Trophoblast cell (in vitro differentiated cells and primary cell): ENCODE data around the gene NDST1.

Experiments used
- DNase-seq, 2 donors: peaks; one replicate each; pipeline ENCODE4 v3.0.0-alpha.2; 2016
- H2AFZ ChIP-seq: 2 replicates; pipeline ENCODE4 v1.6.1; 2013; ENCODE audit warnings: low read length, moderate library complexity, mild to moderate bottlenecking; ENCODE audit not compliant: insufficient read depth, poor library complexity
- H2AK5ac ChIP-seq: 2 replicates; pipeline ENCODE4 v1.6.1; 2013; ENCODE audit warnings: mild to moderate bottlenecking, low read length
- H2BK120ac ChIP-seq: 2 replicates; pipeline ENCODE4 v1.6.1; 2013; ENCODE audit warnings: low read length, mild to moderate bottlenecking, moderate library complexity; ENCODE audit not compliant: insufficient read depth, poor library complexity
- H2BK12ac ChIP-seq: 2 replicates; pipeline ENCODE4 v1.6.1; 2013; ENCODE audit warnings: mild to moderate bottlenecking, low read length, moderate library complexity
- H2BK5ac ChIP-seq: 2 replicates; pipeline ENCODE4 v1.6.1; 2013; ENCODE audit warnings: low read length, low read depth, moderate library complexity, mild to moderate bottlenecking; ENCODE audit not compliant: poor library complexity
- H3K14ac ChIP-seq: 2 replicates; pipeline ENCODE4 v1.6.1; 2013; ENCODE audit warnings: mild to moderate bottlenecking, low read length
- H3K18ac ChIP-seq: 2 replicates; pipeline ENCODE4 v1.6.1; 2013; ENCODE audit warnings: mild to moderate bottlenecking, low read length
- H3K23ac ChIP-seq: 2 replicates; pipeline ENCODE4 v1.6.1; 2013; ENCODE audit warnings: low read length
- H3K27ac ChIP-seq: 2 replicates; pipeline ENCODE4 v1.5.1; 2013; ENCODE audit warnings: low read depth, mild to moderate bottlenecking, inconsistent platforms, low read length, moderate library complexity
- H3K27me3 ChIP-seq: 2 replicates; pipeline ENCODE4 v1.6.1; 2013; ENCODE audit warnings: inconsistent platforms, mild to moderate bottlenecking, low read length, moderate library complexity; ENCODE audit not compliant: insufficient read depth
- H3K36me3 ChIP-seq, 2 experiments: 1 replicate in 1 of 2; 2 replicates in 1 of 2; pipeline ENCODE4 v1.6.1; 2013; ENCODE audit warnings: low read length in 2 of 2, mild to moderate bottlenecking in 2 of 2, moderate library complexity in 1 of 2; ENCODE audit not compliant: insufficient read depth in 2 of 2, control insufficient read depth in 1 of 2
- H3K4ac ChIP-seq: 2 replicates; pipeline ENCODE4 v1.6.1; 2013; ENCODE audit warnings: low read depth, mild to moderate bottlenecking, low read length, moderate library complexity
- H3K4me1 ChIP-seq, 2 experiments: 1 replicate in 1 of 2; 2 replicates in 1 of 2; pipeline ENCODE4 v1.6.1; 2013; ENCODE audit warnings: low read length in 2 of 2, mild to moderate bottlenecking in 2 of 2, moderate library complexity in 1 of 2; ENCODE audit not compliant: insufficient read depth in 2 of 2, control insufficient read depth in 1 of 2
- H3K4me2 ChIP-seq: 2 replicates; pipeline ENCODE4 v1.6.1; 2013; ENCODE audit warnings: inconsistent platforms, mild to moderate bottlenecking, low read length, moderate library complexity
- H3K4me3 ChIP-seq: 2 replicates; pipeline ENCODE4 v1.5.1; 2013; ENCODE audit warnings: mild to moderate bottlenecking, low read depth, low read length, inconsistent platforms
- H3K79me1 ChIP-seq: one replicate; pipeline ENCODE4 v1.6.1; 2013; ENCODE audit warnings: low read length
- H3K79me2 ChIP-seq: 2 replicates; pipeline ENCODE4 v1.6.1; 2013; ENCODE audit warnings: low read length, mild to moderate bottlenecking; ENCODE audit not compliant: control insufficient read depth, insufficient read depth, poor library complexity
- H3K9ac ChIP-seq: 2 replicates; pipeline ENCODE4 v1.6.1; 2013; ENCODE audit warnings: mild to moderate bottlenecking, low read length
- H3K9me3 ChIP-seq: 2 replicates; pipeline ENCODE4 v1.6.1; 2013; ENCODE audit warnings: low read depth, mild to moderate bottlenecking, control low read depth, inconsistent platforms, low read length; ENCODE audit not compliant: insufficient read depth
- H4K12ac ChIP-seq: 2 replicates; pipeline ENCODE4 v1.6.1; 2013; ENCODE audit warnings: low read depth, mild to moderate bottlenecking, low read length, moderate library complexity
- H4K8ac ChIP-seq: 2 replicates; pipeline ENCODE4 v1.6.1; 2013; ENCODE audit warnings: low read depth, mild to moderate bottlenecking, low read length, moderate library complexity
- H4K91ac ChIP-seq: one replicate; pipeline ENCODE4 v1.6.1; 2013; ENCODE audit warnings: low read depth, mild to moderate bottlenecking, low read length, moderate library complexity
- WGBS: extraction: QIAGEN DNeasy Blood & Tissue Kit; methylation state at CpG from one replicate; pipeline ENCODE4 v1.1.7; 2013; ENCODE audit warnings: missing lambda C conversion rate; ENCODE audit not compliant: insufficient read length, insufficient coverage; ENCODE audit errors: extremely low coverage; 5-methylcytosine and 5-hydroxymethylcytosine counted together

Gene NDST1

DNA sequence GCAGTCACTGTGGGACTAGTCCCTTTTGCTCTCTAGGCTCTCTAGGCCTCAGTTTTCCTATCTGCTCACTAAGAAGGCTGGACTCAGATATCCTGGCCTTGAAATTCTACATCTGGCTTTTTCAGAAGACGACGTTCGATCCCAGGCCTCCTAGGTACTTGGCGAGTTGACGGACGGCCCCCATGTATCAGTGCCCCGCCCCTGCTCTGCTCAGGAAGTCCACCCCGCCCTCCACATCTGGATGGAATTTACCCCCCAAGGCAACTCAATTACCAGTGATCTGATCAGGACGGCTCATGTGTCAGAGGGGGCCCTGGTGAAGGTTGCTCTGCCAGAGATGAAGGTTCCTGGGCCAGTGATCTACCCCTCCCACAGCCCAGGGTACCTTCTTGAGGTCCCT, 88.4 kb downstream of the NDST1 start:
- Histone ChIP-seq H2BK5ac (peak overlapping the region; percentile 94), H4K8ac (peak overlapping the region; percentile 67), H2AK5ac (peak overlapping the region; percentile 89), H3K4me1 (peaks cover 40 to 51% of the 10 kb centered on the region in 2 experiments), H3K79me2 (peaks cover 15% of the 10 kb centered on the region), H3K4me3 (no peak overlapping the region), H3K23ac (no peak overlapping the region), H2AFZ (peak overlapping the region; percentile 40), H3K79me1 (peaks cover 56% of the 10 kb centered on the region), H3K14ac (peak overlapping the region; percentile 80), H3K4me2 (peak overlapping the region; percentile 11), H3K9me3 (no peaks in the 10 kb centered on the region), H3K36me3 (no peaks in the 10 kb centered on the region), H2BK120ac (peak overlapping the region; percentile 94), H2BK12ac (peak overlapping the region; percentile 92), H3K18ac (peak overlapping the region; percentile 62), H4K91ac (peak overlapping the region; percentile 94), H4K12ac (peak overlapping the region; percentile 74), H3K4ac (peak overlapping the region; percentile 57), H3K27me3 (no peaks in the 10 kb centered on the region), H3K9ac (no peak overlapping the region), H3K27ac (peak overlapping the region; percentile 91)
- DNase-seq, result peak in 1 of 2 donors; percentile 23
- no CpG with 5 or more reads among the region's 9 CpGs for WGBS

DNA sequence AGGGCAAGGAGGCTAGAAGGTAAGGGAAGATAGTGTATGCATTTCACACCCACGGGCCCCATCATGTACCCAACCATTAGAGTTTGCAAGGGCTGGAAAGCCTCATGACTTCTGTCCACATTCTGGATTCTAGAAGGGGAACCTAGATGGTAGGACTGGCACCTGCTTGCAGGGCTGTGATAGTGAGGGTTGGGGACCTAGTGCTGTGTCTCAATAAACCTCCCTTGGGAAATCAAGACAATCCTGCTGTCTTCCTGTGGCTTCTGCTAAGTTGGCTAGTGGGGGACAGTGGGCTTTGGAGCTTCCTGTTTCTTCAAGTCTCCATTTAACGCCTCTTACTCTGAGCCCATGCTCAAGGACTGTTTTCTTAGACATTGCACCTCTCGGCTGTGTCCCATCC, 88.9 kb downstream of the NDST1 start:
- Histone ChIP-seq H2BK120ac (peak overlapping the region; percentile 94), H2BK12ac (peak overlapping the region; percentile 92), H3K9me3 (no peaks in the 10 kb centered on the region), H3K9ac (no peak overlapping the region), H3K23ac (no peak overlapping the region), H4K12ac (no peak overlapping the region), H3K79me1 (peaks cover 55% of the 10 kb centered on the region), H2BK5ac (peak overlapping the region; percentile 94), H3K27me3 (no peaks in the 10 kb centered on the region), H2AFZ (no peak overlapping the region), H4K8ac (peak overlapping the region; percentile 52), H3K4me2 (no peak overlapping the region), H3K14ac (peak overlapping the region; percentile 80), H3K36me3 (no peaks in the 10 kb centered on the region), H3K4me1 (peaks cover 39 to 50% of the 10 kb centered on the region in 2 experiments), H3K27ac (peak overlapping the region; percentile 91), H2AK5ac (peak overlapping the region; percentile 89), H3K4ac (peak overlapping the region; percentile 32), H3K18ac (peak overlapping the region; percentile 62), H4K91ac (peak overlapping the region; percentile 94), H3K4me3 (no peak overlapping the region), H3K79me2 (peaks cover 15% of the 10 kb centered on the region)
- no CpG with 5 or more reads among the region's 3 CpGs for WGBS
- DNase-seq, result no peak

DNA sequence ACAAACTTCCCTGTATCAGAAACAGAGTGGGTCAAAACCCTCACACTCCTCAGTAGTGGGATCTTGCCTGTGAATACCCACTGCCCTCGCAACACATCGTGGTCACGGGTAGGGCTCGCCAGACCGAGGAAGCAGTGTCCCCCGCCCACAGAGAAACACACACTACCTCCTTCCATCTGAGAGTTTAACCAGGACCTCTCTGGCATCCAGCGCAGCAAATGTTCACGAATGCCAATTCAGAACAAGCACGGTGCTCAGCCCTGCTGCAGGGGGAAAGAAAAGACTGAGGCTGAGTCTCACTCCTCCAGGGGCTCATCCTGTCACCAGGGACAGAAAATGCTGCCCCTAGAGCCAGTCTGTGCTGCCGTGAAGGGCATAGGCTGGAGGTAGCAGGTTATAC, 90.1 kb downstream of the NDST1 start:
- no CpG with 5 or more reads among the region's 10 CpGs for WGBS
- no peak overlapping the region for H2AFZ ChIP-seq
- H3K9ac ChIP-seq, result no peak overlapping the region
- peak overlapping the region; percentile 76 for H3K14ac ChIP-seq
- no peaks in the 10 kb centered on the region for H3K27me3 ChIP-seq
- H3K4me3 ChIP-seq, result peak overlapping the region; percentile 4
- H4K91ac ChIP-seq, result peak overlapping the region; percentile 94
- H3K79me1 ChIP-seq, result peaks cover 48% of the 10 kb centered on the region
- DNase-seq, result no peak
- H3K4me1 ChIP-seq, result peaks cover 32 to 43% of the 10 kb centered on the region in 2 experiments
- H2BK12ac ChIP-seq, result peak overlapping the region; percentile 98
- H3K18ac ChIP-seq, result no peak overlapping the region
- no peak overlapping the region for H3K27ac ChIP-seq
- no peaks in the 10 kb centered on the region for H3K9me3 ChIP-seq
- peak overlapping the region; percentile 55 for H2BK120ac ChIP-seq
- peak overlapping the region; percentile 31 for H4K8ac ChIP-seq
- H2AK5ac ChIP-seq, result peak overlapping the region; percentile 96
- no peak overlapping the region for H3K23ac ChIP-seq
- H3K36me3 ChIP-seq, result no peaks in the 10 kb centered on the region
- peak overlapping the region; percentile 34 for H2BK5ac ChIP-seq
- H3K79me2 ChIP-seq, result peaks cover 12% of the 10 kb centered on the region
- H3K4ac ChIP-seq, result peak overlapping the region; percentile 72
- H3K4me2 ChIP-seq, result no peak overlapping the region
- H4K12ac ChIP-seq, result no peak overlapping the region

DNA sequence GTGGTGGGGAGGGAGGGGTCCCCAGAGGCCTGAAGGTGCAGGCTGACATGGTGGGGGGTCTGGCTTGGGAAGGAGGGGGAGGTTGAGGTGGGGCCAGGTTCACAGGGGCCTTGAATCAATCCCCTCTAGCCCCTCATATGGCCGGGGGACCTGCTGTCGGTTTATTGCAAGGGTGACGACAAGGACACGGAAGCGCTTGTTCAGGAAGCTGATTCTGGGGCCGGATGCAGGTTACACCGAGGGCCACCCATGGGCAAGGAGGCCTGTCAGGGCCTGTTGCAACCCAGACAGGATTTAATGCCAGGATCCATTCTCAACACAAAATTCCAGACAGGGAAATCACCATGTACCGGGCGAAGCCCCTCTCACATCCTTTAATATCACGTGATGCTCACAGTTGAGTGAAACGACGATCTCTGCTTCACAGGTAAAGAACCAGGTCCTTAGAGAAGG, 90.9 kb downstream of the NDST1 start:
- no peak overlapping the region for H3K23ac ChIP-seq
- WGBS, result no CpG with 5 or more reads among the region's 12 CpGs
- H3K4me1 ChIP-seq, result peaks cover 30 to 35% of the 10 kb centered on the region in 2 experiments
- H4K91ac ChIP-seq, result peak overlapping the region; percentile 67
- H3K4me2 ChIP-seq, result no peak overlapping the region
- peaks cover 11% of the 10 kb centered on the region for H3K79me2 ChIP-seq
- H3K14ac ChIP-seq, result peak overlapping the region; percentile 13
- no peak overlapping the region for H3K27ac ChIP-seq
- no peaks in the 10 kb centered on the region for H3K36me3 ChIP-seq
- H2AK5ac ChIP-seq, result peak overlapping the region; percentile 3
- H3K9me3 ChIP-seq, result no peaks in the 10 kb centered on the region
- H2BK5ac ChIP-seq, result no peak overlapping the region
- H3K27me3 ChIP-seq, result no peaks in the 10 kb centered on the region
- no peak overlapping the region for H2AFZ ChIP-seq
- no peak overlapping the region for H4K12ac ChIP-seq
- H2BK12ac ChIP-seq, result peak overlapping the region; percentile 27
- no peak overlapping the region for H3K9ac ChIP-seq
- H4K8ac ChIP-seq, result no peak overlapping the region
- no peak overlapping the region for H2BK120ac ChIP-seq
- no peak overlapping the region for H3K4me3 ChIP-seq
- H3K4ac ChIP-seq, result no peak overlapping the region
- H3K79me1 ChIP-seq, result peaks cover 39% of the 10 kb centered on the region
- no peak for DNase-seq
- H3K18ac ChIP-seq, result no peak overlapping the region
